PC-3 (cell line): ENCODE data around the gene INCENP.

ENCODE experiments used
- EZH2 ChIP-seq: fragments of 300-600 bp; sonication (generic); IDR thresholded peaks from one replicate; pipeline ENCODE4 v1.6.1; 2017; ENCODE audit warnings: antibody characterized with exemption, mild to moderate bottlenecking, low read length; ENCODE audit not compliant: unreplicated experiment
- EZH2phosphoT487 ChIP-seq: fragments of 300-600 bp; sonication (generic); IDR thresholded peaks from 2 replicates; pipeline ENCODE4 v1.6.1; 2018; ENCODE audit warnings: mild to moderate bottlenecking, antibody characterized with exemption, low read length, borderline replicate concordance
- TF ChIP-seq, protein P1 (sequence below): fragments of 300-600 bp; sonication (generic); conservative IDR thresholded peaks from 2 replicates; pipeline ENCODE4 v1.5.1; 2017; ENCODE audit warnings: antibody characterized with exemption, low read depth, mild to moderate bottlenecking, low read length

DNA sequence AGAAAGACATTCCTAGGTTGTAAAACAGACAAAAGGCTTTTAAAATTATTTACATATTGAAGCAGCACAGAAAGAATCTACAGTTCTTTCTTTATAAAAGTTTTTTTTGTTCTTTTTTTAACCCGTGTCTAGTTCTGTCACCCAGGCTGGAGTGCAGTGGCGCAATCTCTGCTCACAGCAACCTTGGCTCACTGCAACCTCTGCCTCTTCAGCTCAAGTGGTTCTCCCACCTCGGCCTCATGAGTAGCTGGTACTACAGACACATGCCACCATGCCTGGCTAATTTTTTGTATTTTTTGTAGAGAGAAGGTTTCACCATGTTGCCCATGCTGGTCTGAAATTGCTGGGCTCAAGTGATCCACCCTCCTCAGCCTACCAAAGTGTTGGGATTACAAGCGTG lies 3.8 kb upstream of the INCENP start:
- TF ChIP-seq, protein P1, sequence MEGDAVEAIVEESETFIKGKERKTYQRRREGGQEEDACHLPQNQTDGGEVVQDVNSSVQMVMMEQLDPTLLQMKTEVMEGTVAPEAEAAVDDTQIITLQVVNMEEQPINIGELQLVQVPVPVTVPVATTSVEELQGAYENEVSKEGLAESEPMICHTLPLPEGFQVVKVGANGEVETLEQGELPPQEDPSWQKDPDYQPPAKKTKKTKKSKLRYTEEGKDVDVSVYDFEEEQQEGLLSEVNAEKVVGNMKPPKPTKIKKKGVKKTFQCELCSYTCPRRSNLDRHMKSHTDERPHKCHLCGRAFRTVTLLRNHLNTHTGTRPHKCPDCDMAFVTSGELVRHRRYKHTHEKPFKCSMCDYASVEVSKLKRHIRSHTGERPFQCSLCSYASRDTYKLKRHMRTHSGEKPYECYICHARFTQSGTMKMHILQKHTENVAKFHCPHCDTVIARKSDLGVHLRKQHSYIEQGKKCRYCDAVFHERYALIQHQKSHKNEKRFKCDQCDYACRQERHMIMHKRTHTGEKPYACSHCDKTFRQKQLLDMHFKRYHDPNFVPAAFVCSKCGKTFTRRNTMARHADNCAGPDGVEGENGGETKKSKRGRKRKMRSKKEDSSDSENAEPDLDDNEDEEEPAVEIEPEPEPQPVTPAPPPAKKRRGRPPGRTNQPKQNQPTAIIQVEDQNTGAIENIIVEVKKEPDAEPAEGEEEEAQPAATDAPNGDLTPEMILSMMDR = no peak
- no peak for TF ChIP-seq EZH2
- no peak for TF ChIP-seq EZH2phosphoT487
